Measurements from ENCODE around the gene FAM168B.
"Not testable (repeated sequence)": the region's sequence is repeated elsewhere in the genome, so short reads cannot be mapped to it uniquely, and the experiment has no call there.

The FAM168B gene

GRCh38 chr2:131081190-131081589 is 12.1 kb downstream of the FAM168B start:
- Histone ChIP-seq H3K36me3 (replicated peaks; ENCODE audit: insufficient read depth, low read length) (peaks cover 27% of the 10 kb centered on the region), H3K4me2 (ENCODE audit: low read depth, low read length) (no peak overlapping the region), H2AFZ (ENCODE audit: low read length) (no peak overlapping the region), H3K4me1 (ENCODE audit: low read length) (no peaks in the 10 kb centered on the region), H3F3A (ENCODE audit: insufficient read depth, low read length) (no peaks in the 10 kb centered on the region), H3K4me3 (ENCODE audit: low read length) (no peak overlapping the region), H3K79me2 (ENCODE audit: low read length) (peaks cover 96% of the 10 kb centered on the region), H3K9ac (ENCODE audit: low read length) (no peak overlapping the region), H3K27ac (ENCODE audit: low read length) (no peak overlapping the region), H3K27me3 (replicated peaks; ENCODE audit: insufficient read depth, low read length) (no peaks in the 10 kb centered on the region), H4K20me1 (ENCODE audit: insufficient read depth, low read length) (peaks cover 30% of the 10 kb centered on the region), H3K9me3 (replicated peaks; ENCODE audit: insufficient read depth, low read length) (no peaks in the 10 kb centered on the region), H3K9me2 (replicated peaks; ENCODE audit: insufficient read depth, low read length) (no peaks in the 10 kb centered on the region)
- TF ChIP-seq CTCF (IDR thresholded peaks at IDR 0.05; ENCODE audit: low read length) (no peak), EZH2phosphoT487 (IDR thresholded peaks at IDR 0.05; ENCODE audit: low read length) (no peak), EZH2 (optimal IDR thresholded peaks at IDR 0.05; ENCODE audit: low read depth, low read length) (no peak)
- no peak for DNase-seq

GRCh38 chr2:131079931-131080330 is 13.3 kb downstream of the FAM168B start:
- not testable (repeated sequence) for H3K4me3 ChIP-seq (ENCODE audit: low read length); H3K9ac ChIP-seq (ENCODE audit: low read length); H2AFZ ChIP-seq (ENCODE audit: low read length); H3K9me3 ChIP-seq (replicated peaks; ENCODE audit: insufficient read depth, low read length); H3K9me2 ChIP-seq (replicated peaks; ENCODE audit: insufficient read depth, low read length); H3F3A ChIP-seq (ENCODE audit: insufficient read depth, low read length); DNase-seq; H3K4me2 ChIP-seq (ENCODE audit: low read depth, low read length); H3K27me3 ChIP-seq (replicated peaks; ENCODE audit: insufficient read depth, low read length); H3K4me1 ChIP-seq (ENCODE audit: low read length); H3K27ac ChIP-seq (ENCODE audit: low read length)
- Histone ChIP-seq H3K36me3 (replicated peaks; ENCODE audit: insufficient read depth, low read length) (peaks cover 29% of the 10 kb centered on the region), H4K20me1 (ENCODE audit: insufficient read depth, low read length) (peaks cover 22% of the 10 kb centered on the region; the same call in 1 of the 2 replicates), H3K79me2 (ENCODE audit: low read length) (peaks cover 96% of the 10 kb centered on the region)

GRCh38 chr2:131077966-131078365 is 15.3 kb downstream of the FAM168B start:
- Histone ChIP-seq H3K79me2 (ENCODE audit: low read length) (peaks cover 97% of the 10 kb centered on the region), H3K36me3 (replicated peaks; ENCODE audit: insufficient read depth, low read length) (peaks cover 29% of the 10 kb centered on the region), H3K9me3 (replicated peaks; ENCODE audit: insufficient read depth, low read length) (no peaks in the 10 kb centered on the region), H3K4me3 (ENCODE audit: low read length) (no peak overlapping the region), H3K9me2 (replicated peaks; ENCODE audit: insufficient read depth, low read length) (no peaks in the 10 kb centered on the region), H3K9ac (ENCODE audit: low read length) (no peak overlapping the region), H2AFZ (ENCODE audit: low read length) (no peak overlapping the region), H4K20me1 (ENCODE audit: insufficient read depth, low read length) (peaks cover 12% of the 10 kb centered on the region; the same call in 1 of the 2 replicates), H3K4me2 (ENCODE audit: low read depth, low read length) (no peak overlapping the region), H3K27ac (ENCODE audit: low read length) (no peak overlapping the region), H3K4me1 (ENCODE audit: low read length) (no peaks in the 10 kb centered on the region), H3F3A (ENCODE audit: insufficient read depth, low read length) (no peaks in the 10 kb centered on the region), H3K27me3 (replicated peaks; ENCODE audit: insufficient read depth, low read length) (no peaks in the 10 kb centered on the region)
- DNase-seq: no peak
- TF ChIP-seq EZH2 (optimal IDR thresholded peaks at IDR 0.05; ENCODE audit: low read depth, low read length) (no peak), CTCF (IDR thresholded peaks at IDR 0.05; ENCODE audit: low read length) (no peak), EZH2phosphoT487 (IDR thresholded peaks at IDR 0.05; ENCODE audit: low read length) (no peak)

- Histone ChIP-seq H3K4me2 (ENCODE audit: low read depth, low read length) (no peak overlapping the region), H3F3A (ENCODE audit: insufficient read depth, low read length) (no peaks in the 10 kb centered on the region), H3K9me3 (replicated peaks; ENCODE audit: insufficient read depth, low read length) (no peaks in the 10 kb centered on the region), H3K9ac (ENCODE audit: low read length) (no peak overlapping the region), H2AFZ (ENCODE audit: low read length) (no peak overlapping the region), H3K79me2 (ENCODE audit: low read length) (peaks cover 97% of the 10 kb centered on the region), H3K27ac (ENCODE audit: low read length) (no peak overlapping the region), H4K20me1 (ENCODE audit: insufficient read depth, low read length) (0 out of 2 replicates have a peak, but pooled peaks cover 8% of the 10 kb centered on the region), H3K4me1 (ENCODE audit: low read length) (no peaks in the 10 kb centered on the region), H3K27me3 (replicated peaks; ENCODE audit: insufficient read depth, low read length) (no peaks in the 10 kb centered on the region), H3K36me3 (replicated peaks; ENCODE audit: insufficient read depth, low read length) (peaks cover 25% of the 10 kb centered on the region), H3K4me3 (ENCODE audit: low read length) (no peak overlapping the region), H3K9me2 (replicated peaks; ENCODE audit: insufficient read depth, low read length) (no peaks in the 10 kb centered on the region)
- no peak for TF ChIP-seq CTCF (IDR thresholded peaks at IDR 0.05; ENCODE audit: low read length)
- no peak for TF ChIP-seq EZH2phosphoT487 (IDR thresholded peaks at IDR 0.05; ENCODE audit: low read length)
- no peak for TF ChIP-seq EZH2 (optimal IDR thresholded peaks at IDR 0.05; ENCODE audit: low read depth, low read length)
- no peak for DNase-seq
These were observed 15.9 kb downstream of the FAM168B start for GRCh38 chr2:131077182-131077846.

Data from MM.1S (cell line).